ENCODE measurements around the gene HLCS. TPM values are rescaled to one million over a fixed set of nuclear protein-coding genes. Genes with fewer than 3 reads are reported as not detected.

The HLCS gene
- total RNA-seq, 1 donor = 59.7 TPM

DNA sequence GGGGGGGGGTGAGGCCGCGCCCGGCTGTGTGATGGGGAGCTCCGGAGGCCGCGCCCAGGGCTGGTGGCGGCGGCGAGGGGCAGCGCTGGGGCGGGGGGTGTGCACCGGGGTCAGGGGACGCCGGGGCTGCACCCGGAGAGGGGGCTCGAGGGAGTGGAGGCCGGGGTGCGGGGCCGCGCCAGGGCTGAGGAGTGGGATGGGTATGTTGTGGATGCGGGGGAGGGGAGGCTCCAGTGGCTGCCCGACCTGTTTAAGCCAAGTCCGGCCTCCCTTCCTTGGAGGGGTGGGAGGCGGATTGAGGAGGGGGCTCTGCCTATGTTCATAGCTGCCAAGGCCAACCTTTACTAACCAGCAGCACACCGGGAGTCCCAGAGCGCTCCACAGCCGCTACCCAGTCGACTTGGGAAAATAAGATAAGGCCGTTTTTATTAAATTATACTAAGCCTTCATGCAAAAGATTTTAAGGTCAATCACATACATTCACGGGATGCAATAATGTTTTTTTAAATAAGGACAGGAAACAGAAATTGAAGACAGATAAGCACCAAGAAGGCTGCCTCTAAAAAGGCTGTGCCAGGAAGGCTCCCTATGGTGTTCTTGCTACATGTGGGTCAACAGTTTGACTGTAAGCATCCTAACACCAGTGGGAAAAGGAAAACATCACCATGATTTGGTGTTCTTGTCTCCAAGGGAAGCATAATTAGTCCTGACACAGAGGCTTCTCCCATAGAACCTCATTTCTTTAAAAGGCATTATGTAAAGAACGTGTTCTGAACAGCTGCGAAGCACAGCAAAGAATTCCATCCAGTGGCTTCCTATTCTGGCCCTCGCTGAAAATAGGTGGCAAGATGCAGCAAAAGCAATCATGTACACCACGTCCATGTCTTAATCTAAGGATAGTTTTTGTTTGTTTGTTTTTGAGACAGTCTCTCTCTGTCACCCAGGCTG, 626 bp upstream of the HLCS start:
- peak overlapping the region; percentile 77 for H3K4me3 ChIP-seq (ENCODE audit: insufficient read depth, low read length)
- peak overlapping the region; percentile 80 for H2AFZ ChIP-seq (ENCODE audit: low read length)
- H3K27ac ChIP-seq (ENCODE audit: low read depth, low read length) = no peak overlapping the region
- no peak for DNase-seq (ENCODE audit: insufficient read length, low spot score, missing footprints)
- H3K4me2 ChIP-seq (ENCODE audit: insufficient read depth, low read length) = peak overlapping the region; percentile 81
- TF ChIP-seq, protein P1, sequence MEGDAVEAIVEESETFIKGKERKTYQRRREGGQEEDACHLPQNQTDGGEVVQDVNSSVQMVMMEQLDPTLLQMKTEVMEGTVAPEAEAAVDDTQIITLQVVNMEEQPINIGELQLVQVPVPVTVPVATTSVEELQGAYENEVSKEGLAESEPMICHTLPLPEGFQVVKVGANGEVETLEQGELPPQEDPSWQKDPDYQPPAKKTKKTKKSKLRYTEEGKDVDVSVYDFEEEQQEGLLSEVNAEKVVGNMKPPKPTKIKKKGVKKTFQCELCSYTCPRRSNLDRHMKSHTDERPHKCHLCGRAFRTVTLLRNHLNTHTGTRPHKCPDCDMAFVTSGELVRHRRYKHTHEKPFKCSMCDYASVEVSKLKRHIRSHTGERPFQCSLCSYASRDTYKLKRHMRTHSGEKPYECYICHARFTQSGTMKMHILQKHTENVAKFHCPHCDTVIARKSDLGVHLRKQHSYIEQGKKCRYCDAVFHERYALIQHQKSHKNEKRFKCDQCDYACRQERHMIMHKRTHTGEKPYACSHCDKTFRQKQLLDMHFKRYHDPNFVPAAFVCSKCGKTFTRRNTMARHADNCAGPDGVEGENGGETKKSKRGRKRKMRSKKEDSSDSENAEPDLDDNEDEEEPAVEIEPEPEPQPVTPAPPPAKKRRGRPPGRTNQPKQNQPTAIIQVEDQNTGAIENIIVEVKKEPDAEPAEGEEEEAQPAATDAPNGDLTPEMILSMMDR (IDR thresholded peaks at IDR 0.05; ENCODE audit: extremely low read depth, low read depth, low read length) = no peak
- H3K9me3 ChIP-seq (ENCODE audit: low read depth, low read length) = no peaks in the 10 kb centered on the region
- no peaks in the 10 kb centered on the region for H3K4me1 ChIP-seq (ENCODE audit: insufficient read depth, low read length)
- no peaks in the 10 kb centered on the region for H3K27me3 ChIP-seq (ENCODE audit: insufficient read depth, low read length)
- no peaks in the 10 kb centered on the region for H4K20me1 ChIP-seq (ENCODE audit: insufficient read depth, low read length)
- no peaks in the 10 kb centered on the region for H3K36me3 ChIP-seq (ENCODE audit: insufficient read depth, low read length)
- peaks cover 14% of the 10 kb centered on the region for H3K79me2 ChIP-seq (ENCODE audit: insufficient read depth, low read length)

DNA sequence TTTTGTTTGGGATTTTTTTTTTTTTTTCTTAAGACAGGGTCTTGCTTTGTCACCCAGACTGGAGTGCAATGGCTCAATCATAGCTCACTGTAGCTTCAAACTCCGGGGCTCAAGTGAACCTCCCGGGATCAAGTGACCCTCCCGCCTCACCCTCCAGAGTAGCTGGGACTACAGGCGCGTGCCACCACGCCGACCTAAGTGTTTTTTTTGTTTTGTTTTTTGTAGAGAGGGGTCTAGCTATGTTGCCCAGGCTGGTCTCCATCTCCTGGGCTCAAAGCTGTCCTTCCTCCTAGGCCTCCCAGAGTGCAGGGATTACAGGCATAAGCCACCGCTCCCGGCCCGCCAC, 776 bp downstream of the HLCS start:
- no peaks in the 10 kb centered on the region for H3K27me3 ChIP-seq (ENCODE audit: insufficient read depth, low read length)
- H3K4me1 ChIP-seq (ENCODE audit: insufficient read depth, low read length) = no peaks in the 10 kb centered on the region
- TF ChIP-seq, protein P1 (IDR thresholded peaks at IDR 0.05; ENCODE audit: extremely low read depth, low read depth, low read length) = no peak
- no peaks in the 10 kb centered on the region for H3K9me3 ChIP-seq (ENCODE audit: low read depth, low read length)
- H4K20me1 ChIP-seq (ENCODE audit: insufficient read depth, low read length) = no peaks in the 10 kb centered on the region
- peak overlapping the region; percentile 51 for H3K27ac ChIP-seq (ENCODE audit: low read depth, low read length)
- H3K4me2 ChIP-seq (ENCODE audit: insufficient read depth, low read length) = peak overlapping the region; percentile 86
- peak overlapping the region; percentile 84 for H3K4me3 ChIP-seq (ENCODE audit: insufficient read depth, low read length)
- peaks cover 14% of the 10 kb centered on the region for H3K79me2 ChIP-seq (ENCODE audit: insufficient read depth, low read length)
- peak overlapping the region; percentile 85 for H2AFZ ChIP-seq (ENCODE audit: low read length)
- no peak for DNase-seq (ENCODE audit: insufficient read length, low spot score, missing footprints)
- peaks cover 7% of the 10 kb centered on the region for H3K36me3 ChIP-seq (ENCODE audit: insufficient read depth, low read length)

DNA sequence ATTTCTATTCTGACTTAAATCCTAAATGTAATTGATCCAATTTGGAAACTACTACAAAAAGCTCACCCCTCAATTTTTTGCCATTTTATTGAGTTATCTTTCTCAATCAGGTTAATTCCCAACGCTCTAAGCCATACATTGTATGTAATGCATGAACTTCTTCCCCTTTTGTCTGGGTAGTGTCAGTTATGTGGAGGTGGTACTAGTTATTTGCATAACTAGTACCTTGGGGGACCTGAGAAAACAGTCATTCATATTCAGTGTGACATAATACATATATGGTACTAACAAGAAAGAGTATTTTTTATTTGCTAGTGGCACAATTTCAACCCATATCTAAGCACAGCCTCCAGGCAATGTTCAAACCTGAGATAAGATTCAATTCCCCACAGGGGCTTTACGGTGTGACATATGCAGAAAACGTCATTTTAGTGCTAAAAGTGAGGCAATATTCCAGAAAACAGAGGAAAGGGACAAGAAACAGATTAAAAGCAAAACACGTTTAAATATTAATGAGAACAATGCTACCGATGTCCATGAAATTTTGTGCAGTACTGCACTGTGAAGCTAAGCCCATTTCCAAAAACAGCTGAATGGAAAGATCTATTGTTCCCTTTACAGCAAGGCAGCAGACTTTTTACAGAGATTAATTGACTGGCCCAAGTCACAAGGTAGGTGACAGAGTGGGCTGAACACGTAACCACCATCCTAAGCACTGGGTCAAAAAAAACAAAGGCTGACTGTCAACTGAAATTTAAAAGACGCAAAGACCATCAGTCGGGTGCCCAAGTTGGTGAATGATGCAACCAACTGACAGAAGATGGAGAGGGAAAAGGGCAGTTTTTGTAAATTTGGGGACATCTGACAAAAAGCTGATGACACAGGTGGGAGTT, 1.4 kb downstream of the HLCS start:
- DNase-seq (ENCODE audit: insufficient read length, low spot score, missing footprints) = no peak
- peak overlapping the region; percentile 86 for H3K4me2 ChIP-seq (ENCODE audit: insufficient read depth, low read length)
- H3K79me2 ChIP-seq (ENCODE audit: insufficient read depth, low read length) = peaks cover 14% of the 10 kb centered on the region
- H3K27ac ChIP-seq (ENCODE audit: low read depth, low read length) = no peak overlapping the region
- no peaks in the 10 kb centered on the region for H3K27me3 ChIP-seq (ENCODE audit: insufficient read depth, low read length)
- H4K20me1 ChIP-seq (ENCODE audit: insufficient read depth, low read length) = no peaks in the 10 kb centered on the region
- H3K4me1 ChIP-seq (ENCODE audit: insufficient read depth, low read length) = no peaks in the 10 kb centered on the region
- no peak overlapping the region for H2AFZ ChIP-seq (ENCODE audit: low read length)
- peak overlapping the region; percentile 84 for H3K4me3 ChIP-seq (ENCODE audit: insufficient read depth, low read length)
- H3K9me3 ChIP-seq (ENCODE audit: low read depth, low read length) = no peaks in the 10 kb centered on the region
- TF ChIP-seq, protein P1 (IDR thresholded peaks at IDR 0.05; ENCODE audit: extremely low read depth, low read depth, low read length) = no peak
- peaks cover 13% of the 10 kb centered on the region for H3K36me3 ChIP-seq (ENCODE audit: insufficient read depth, low read length)

All from osteoblast (primary cell).